SKM-1 treated with dmso at 0.1 percent for 144 hours (cell line): ENCODE data around the gene PHLDA2.

Experiments
- DNase-seq: peaks from one replicate; lab custom pipeline; 2025; ENCODE audit not compliant: unreplicated experiment; lab: John Stamatoyannopoulos, UW

PHLDA2 gene

GRCh38 chr11:2883640-2883978, 45.6 kb downstream of the PHLDA2 start:
- DNase-seq = no peak

GRCh38 chr11:2882396-2883110, 46.7 kb downstream of the PHLDA2 start:
- no peak for DNase-seq

GRCh38 chr11:2881981-2882375, 47.2 kb downstream of the PHLDA2 start:
- no peak for DNase-seq

GRCh38 chr11:2881076-2881980, 47.9 kb downstream of the PHLDA2 start:
- DNase-seq = no peak

GRCh38 chr11:2880646-2881045, 48.6 kb downstream of the PHLDA2 start:
- DNase-seq = no peak

GRCh38 chr11:2878782-2879181, 50.4 kb downstream of the PHLDA2 start:
- no peak for DNase-seq
